ENCODE measurements around the gene CD9. TPM values are rescaled to one million over a fixed set of nuclear protein-coding genes. Genes with fewer than 3 reads are reported as not detected.

Gene CD9
- total and polyA plus RNA-seq, 2 donors (not counting 3 experiments of a cell fraction or from before 2014, with no cell fraction given): 379 to 1,225 TPM

DNA sequence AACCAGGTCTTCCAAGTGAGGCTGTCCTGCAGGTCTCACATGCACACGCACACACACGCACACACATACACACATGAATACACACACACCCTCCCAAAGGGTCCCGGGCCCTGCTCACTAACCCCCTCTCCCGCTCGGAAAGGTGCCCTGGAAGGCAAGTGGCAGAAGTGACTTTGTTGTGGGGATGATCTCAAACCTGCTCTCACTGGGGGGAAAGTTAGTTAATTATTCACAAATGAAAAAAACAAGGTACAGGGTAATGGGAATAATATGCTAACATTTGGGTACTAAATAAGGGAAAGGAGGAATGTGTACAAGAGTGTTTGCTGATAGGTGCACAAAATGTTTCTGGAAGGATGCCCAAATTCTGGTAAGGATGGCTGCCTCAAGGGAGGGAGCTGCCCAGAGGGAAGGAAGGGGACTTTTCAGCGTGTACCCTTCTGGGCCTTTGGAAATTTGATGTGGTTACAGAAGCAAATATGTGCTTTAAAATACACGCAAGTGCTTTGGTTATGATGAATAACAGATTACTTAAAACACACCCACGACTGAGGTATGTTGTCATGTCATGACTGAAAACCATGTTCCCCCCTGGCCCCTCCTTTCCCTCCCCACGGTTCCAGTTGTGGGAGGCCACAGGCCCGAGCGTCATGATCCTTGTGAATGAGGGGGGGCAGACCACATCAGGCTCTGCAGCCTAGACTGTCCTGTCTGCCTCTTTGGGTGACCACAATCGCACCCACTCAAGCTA is 66.9 kb downstream of the CD9 start:
- Histone ChIP-seq H3K9ac (replicated peaks; ENCODE audit: extremely low read depth, insufficient read depth, low read length) (no peak overlapping the region), H4K20me1 (replicated peaks; ENCODE audit: control insufficient read depth, extremely low read depth, insufficient read depth, low read length) (no peaks in the 10 kb centered on the region), H3K36me3 (ENCODE audit: control insufficient read depth in 2 of 2, extremely low read depth in 1 of 2, insufficient read depth in 2 of 2, low read length in 2 of 2) (no peaks in the 10 kb centered on the region), H3K27me3 (ENCODE audit: control insufficient read depth in 2 of 2, insufficient read depth in 2 of 2, low read length in 2 of 2) (no peaks in the 10 kb centered on the region), H3K9me3 (replicated peaks; ENCODE audit: control insufficient read depth, insufficient read depth, low read length) (no peaks in the 10 kb centered on the region), H3K9me1 (replicated peaks; ENCODE audit: control insufficient read depth, extremely low read depth, insufficient read depth, low read length) (no peaks in the 10 kb centered on the region), H3K27ac (ENCODE audit: insufficient read depth, low read depth, low read length) (no peak overlapping the region), H2AFZ (ENCODE audit: low read depth, low read length) (no peak overlapping the region), H3K4me3 (replicated peaks in 1 of 3; ENCODE audit: insufficient read depth in 1 of 3, low read depth in 1 of 3, low read length in 3 of 3) (no peak overlapping the region), H3K4me1 (ENCODE audit: control insufficient read depth, extremely low read depth, insufficient read depth, low read length) (peaks cover 9% of the 10 kb centered on the region), H3K79me2 (ENCODE audit: control insufficient read depth, insufficient read depth, low read length) (no peaks in the 10 kb centered on the region), H3K4me2 (ENCODE audit: insufficient read depth, low read length) (no peak overlapping the region)
- no TSS peak for BruUV-seq (replicated peaks)
- DNase-seq (ENCODE audit: low read depth, low spot score): no peak
- dilution Hi-C loops (cut with MboI; ENCODE audit: extremely low pct_ligation_motif_present, low sequenced_read_pairs) (no loop called here), intact Hi-C loops (cut with micrococcal nuclease) (no loop called here)
- no peak for FAIRE-seq
- TF ChIP-seq POLR2A (IDR thresholded peaks at IDR 0.05; ENCODE audit: low read depth, low read length): no peak
- no peak for TF ChIP-seq EZH2 (IDR thresholded peaks at IDR 0.05; ENCODE audit: borderline replicate concordance, low read depth, low read length, severe bottlenecking)
- TF ChIP-seq, protein P1, sequence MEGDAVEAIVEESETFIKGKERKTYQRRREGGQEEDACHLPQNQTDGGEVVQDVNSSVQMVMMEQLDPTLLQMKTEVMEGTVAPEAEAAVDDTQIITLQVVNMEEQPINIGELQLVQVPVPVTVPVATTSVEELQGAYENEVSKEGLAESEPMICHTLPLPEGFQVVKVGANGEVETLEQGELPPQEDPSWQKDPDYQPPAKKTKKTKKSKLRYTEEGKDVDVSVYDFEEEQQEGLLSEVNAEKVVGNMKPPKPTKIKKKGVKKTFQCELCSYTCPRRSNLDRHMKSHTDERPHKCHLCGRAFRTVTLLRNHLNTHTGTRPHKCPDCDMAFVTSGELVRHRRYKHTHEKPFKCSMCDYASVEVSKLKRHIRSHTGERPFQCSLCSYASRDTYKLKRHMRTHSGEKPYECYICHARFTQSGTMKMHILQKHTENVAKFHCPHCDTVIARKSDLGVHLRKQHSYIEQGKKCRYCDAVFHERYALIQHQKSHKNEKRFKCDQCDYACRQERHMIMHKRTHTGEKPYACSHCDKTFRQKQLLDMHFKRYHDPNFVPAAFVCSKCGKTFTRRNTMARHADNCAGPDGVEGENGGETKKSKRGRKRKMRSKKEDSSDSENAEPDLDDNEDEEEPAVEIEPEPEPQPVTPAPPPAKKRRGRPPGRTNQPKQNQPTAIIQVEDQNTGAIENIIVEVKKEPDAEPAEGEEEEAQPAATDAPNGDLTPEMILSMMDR (IDR thresholded peaks at IDR 0.05; ENCODE audit: extremely low read depth in 1 of 2, insufficient read depth in 1 of 2, low read depth in 1 of 2, low read length in 2 of 2): no peak
- TF ChIP-seq POLR2AphosphoS5 (IDR thresholded peaks at IDR 0.05; ENCODE audit: insufficient read depth, low read depth, low read length): no peak
- CTCF ChIA-PET: interaction anchor here (1.6 to 2.0 kb wide), 2 partner anchors 12 to 66 kb away, joined by 3 to 8 read pairs; no protein-coding TSS in a partner anchor
- POLR2A ChIA-PET: no interaction called here
